ENCODE results near the gene ARRDC3.
A peak's percentile ranks its signal among the peaks of the same experiment; 100 is the strongest.

GRCh38 chr5:91384671-91385430, 1.7 kb upstream of the ARRDC3 start:
- TF ChIP-seq ZIC2 (tag by site-specific recombination; IDR thresholded peaks at IDR 0.05), result no peak
- TF ChIP-seq CTCF (tag by site-specific recombination; IDR thresholded peaks at IDR 0.05), result peak; percentile 82
- TF ChIP-seq ZNF350 (tag by site-specific recombination; IDR thresholded peaks at IDR 0.05), result no peak
- TF ChIP-seq KLF16 (tag by site-specific recombination; IDR thresholded peaks at IDR 0.05), result no peak
- no peak for TF ChIP-seq PBX3 (CRISPR knock-in tag; IDR thresholded peaks at IDR 0.05)
- no peak for TF ChIP-seq BCL11A (tag by site-specific recombination; IDR thresholded peaks at IDR 0.05; ENCODE audit: low read depth)
- no peak for TF ChIP-seq ZBTB49 (tag by site-specific recombination; IDR thresholded peaks at IDR 0.05; ENCODE audit: low read depth)
- no peak for TF ChIP-seq ZNF548 (tag by site-specific recombination; IDR thresholded peaks at IDR 0.05)
- no peak for TF ChIP-seq ZNF776 (tag by site-specific recombination; IDR thresholded peaks at IDR 0.05; ENCODE audit: borderline replicate concordance)
- no peak for TF ChIP-seq ZBTB21 (tag by site-specific recombination; IDR thresholded peaks at IDR 0.05)
- no peak for TF ChIP-seq SETDB1 (IDR thresholded peaks at IDR 0.05; ENCODE audit: insufficient read length, low read length)
- no peak for TF ChIP-seq YY1 (tag by site-specific recombination; IDR thresholded peaks at IDR 0.05)
- no peak for TF ChIP-seq ZNF132 (tag by site-specific recombination; IDR thresholded peaks at IDR 0.05; ENCODE audit: borderline replicate concordance)

Measured in HEK293 (cell line).